ENCODE measurements around the gene CCDC177.

CCDC177 gene

GRCh38 chr14:69605738-69606137 is 31.1 kb upstream of the CCDC177 start (continued):
- TF ChIP-seq GLIS2 (tag by site-specific recombination; IDR thresholded peaks at IDR 0.05) (no peak), ZFHX2 (tag by site-specific recombination; conservative IDR thresholded peaks at IDR 0.05) (peak; percentile 100), ZBTB17 (tag by site-specific recombination; IDR thresholded peaks at IDR 0.05) (peak; percentile 50), EGR2 (tag by site-specific recombination; IDR thresholded peaks at IDR 0.05; ENCODE audit: low read depth) (peak; percentile 99), TCF7L2 (IDR thresholded peaks at IDR 0.05; ENCODE audit: borderline replicate concordance, low read depth, low read length) (no peak), INSM2 (tag by site-specific recombination; IDR thresholded peaks at IDR 0.05) (no peak)

GRCh38 chr14:69600304-69600891 is 25.7 kb upstream of the CCDC177 start:
- no peaks in the 10 kb centered on the region for H3K9me3 ChIP-seq (ENCODE audit: control insufficient read depth, insufficient read depth, low read depth, low read length)
- CTCF ChIA-PET: interaction anchor here (0.5 to 2.4 kb wide), 3 partner anchors 16 to 127 kb away, joined by 3 to 8 read pairs (median 3); no protein-coding TSS in a partner anchor
- POLR2A ChIA-PET: no interaction called here

More at GRCh38 chr14:69600304-69600891, 25.7 kb upstream of the CCDC177 start:
- no peaks in the 10 kb centered on the region for H3K4me1 ChIP-seq (ENCODE audit: control insufficient read depth, insufficient read depth, low read length)
- TF ChIP-seq PRDM2 (tag by site-specific recombination; IDR thresholded peaks at IDR 0.05; ENCODE audit: borderline replicate concordance) (no peak), ZNF670 (tag by site-specific recombination; IDR thresholded peaks at IDR 0.05; ENCODE audit: low read depth) (no peak), ZNF571 (tag by site-specific recombination; IDR thresholded peaks at IDR 0.05) (no peak), KLF16 (tag by site-specific recombination; IDR thresholded peaks at IDR 0.05) (no peak), AEBP2 (tag by site-specific recombination; IDR thresholded peaks at IDR 0.05; ENCODE audit: borderline replicate concordance) (no peak), OSR2 (tag by site-specific recombination; IDR thresholded peaks at IDR 0.05) (no peak), ZBTB7A (tag by site-specific recombination; IDR thresholded peaks at IDR 0.05; ENCODE audit: low read depth) (no peak), MYNN (tag by site-specific recombination; IDR thresholded peaks at IDR 0.05; ENCODE audit: borderline replicate concordance) (peak; percentile 76), KLF9 (tag by site-specific recombination; IDR thresholded peaks at IDR 0.05; ENCODE audit: low read depth) (no peak), ZNF341 (tag by site-specific recombination; IDR thresholded peaks at IDR 0.05; ENCODE audit: low read depth) (peak; percentile 32; the same call in 1 of the 2 replicates), ZBTB1 (tag by site-specific recombination; IDR thresholded peaks at IDR 0.05) (no peak), IKZF3 (tag by site-specific recombination; IDR thresholded peaks at IDR 0.05) (no peak), ZNF324 (tag by site-specific recombination; IDR thresholded peaks at IDR 0.05) (no peak), SP7 (tag by site-specific recombination; IDR thresholded peaks at IDR 0.05) (0 out of 2 replicates have a peak, but pooled peaks have one; percentile 18), ZNF549 (tag by site-specific recombination; IDR thresholded peaks at IDR 0.05) (no peak), ZSCAN5A (tag by site-specific recombination; IDR thresholded peaks at IDR 0.05) (no peak)
- H3K4me3 ChIP-seq (ENCODE audit: low read depth, low read length): no peak overlapping the region
- H3K36me3 ChIP-seq (ENCODE audit: control insufficient read depth in 2 of 2, insufficient read depth in 1 of 2, low read length in 2 of 2): no peaks in the 10 kb centered on the region; a peak in 1 of 3 replicates
- no peak overlapping the region for H3K27ac ChIP-seq (ENCODE audit: extremely low read depth, low read depth, low read length)

Measured in HEK293 (cell line).